Measurements from ENCODE around the gene SLC35F3. TPM values are rescaled to one million over a fixed set of nuclear protein-coding genes. Genes with fewer than 3 reads are reported as not detected.

The SLC35F3 gene
- total RNA-seq, 1 donor = not detected

DNA sequence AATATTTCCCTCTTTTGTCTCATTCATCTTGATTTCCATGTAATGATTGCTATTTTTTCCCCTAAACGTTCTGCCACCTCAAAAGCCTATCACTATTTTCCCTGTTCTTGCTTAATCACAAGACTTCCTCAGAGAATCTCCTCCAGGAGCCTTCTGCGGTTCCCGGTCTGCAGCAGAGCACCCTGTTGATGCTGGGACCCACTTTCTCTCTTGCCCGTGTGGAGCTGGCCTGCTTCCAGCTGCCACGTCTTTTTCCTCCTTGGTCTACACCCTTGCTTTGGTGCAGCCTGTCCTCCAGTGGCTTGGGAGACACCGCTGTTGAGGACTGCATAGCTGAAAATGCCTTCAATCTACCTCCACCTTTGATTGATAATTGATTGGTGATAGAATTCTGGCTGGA is 398.8 kb downstream of the SLC35F3 start:
- no peak for DNase-seq (ENCODE audit: insufficient read length, low spot score, missing footprints)
- H3K9me3 ChIP-seq (ENCODE audit: low read depth, low read length) = no peaks in the 10 kb centered on the region
- H3K4me1 ChIP-seq (ENCODE audit: insufficient read depth, low read length) = no peaks in the 10 kb centered on the region
- no peak overlapping the region for H3K4me3 ChIP-seq (ENCODE audit: insufficient read depth, low read length)
- no peak overlapping the region for H3K27ac ChIP-seq (ENCODE audit: low read depth, low read length)
- peaks cover 9% of the 10 kb centered on the region for H3K27me3 ChIP-seq (ENCODE audit: insufficient read depth, low read length)
- no peaks in the 10 kb centered on the region for H4K20me1 ChIP-seq (ENCODE audit: insufficient read depth, low read length)
- H3K36me3 ChIP-seq (ENCODE audit: insufficient read depth, low read length) = no peaks in the 10 kb centered on the region
- no peak for TF ChIP-seq CTCF (IDR thresholded peaks at IDR 0.05; ENCODE audit: extremely low read depth, low read depth, low read length)
- no peak overlapping the region for H2AFZ ChIP-seq (ENCODE audit: low read length)
- no peak overlapping the region for H3K4me2 ChIP-seq (ENCODE audit: insufficient read depth, low read length)
- no peaks in the 10 kb centered on the region for H3K79me2 ChIP-seq (ENCODE audit: insufficient read depth, low read length)

DNA sequence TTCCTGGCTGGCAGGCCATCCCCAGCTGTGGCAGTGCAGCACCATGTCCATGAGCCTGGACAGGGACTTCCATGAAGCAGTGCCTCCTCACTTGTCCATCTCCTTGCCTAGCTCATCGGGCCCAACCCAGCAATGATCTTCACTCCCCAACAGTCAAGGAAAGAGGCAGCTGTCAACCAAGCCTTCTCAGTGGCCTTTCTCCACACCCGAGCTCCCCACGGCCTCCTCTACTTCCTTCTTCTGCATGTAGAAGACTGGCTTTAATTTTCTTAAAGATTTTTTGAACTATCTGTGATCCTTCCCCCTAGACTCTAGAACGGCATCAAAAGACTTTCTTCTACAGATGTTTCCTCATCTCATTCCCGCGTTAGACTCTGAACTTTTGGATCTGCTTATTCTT is 403.2 kb downstream of the SLC35F3 start:
- Histone ChIP-seq H3K27ac (ENCODE audit: low read depth, low read length) (no peak overlapping the region), H3K4me3 (ENCODE audit: insufficient read depth, low read length) (no peak overlapping the region), H3K27me3 (ENCODE audit: insufficient read depth, low read length) (peaks cover 7% of the 10 kb centered on the region), H2AFZ (ENCODE audit: low read length) (no peak overlapping the region), H3K36me3 (ENCODE audit: insufficient read depth, low read length) (no peaks in the 10 kb centered on the region), H4K20me1 (ENCODE audit: insufficient read depth, low read length) (no peaks in the 10 kb centered on the region), H3K9me3 (ENCODE audit: low read depth, low read length) (no peaks in the 10 kb centered on the region), H3K4me2 (ENCODE audit: insufficient read depth, low read length) (no peak overlapping the region), H3K4me1 (ENCODE audit: insufficient read depth, low read length) (peaks cover 10% of the 10 kb centered on the region), H3K79me2 (ENCODE audit: insufficient read depth, low read length) (no peaks in the 10 kb centered on the region)
- TF ChIP-seq CTCF (IDR thresholded peaks at IDR 0.05; ENCODE audit: extremely low read depth, low read depth, low read length) = no peak
- no peak for DNase-seq (ENCODE audit: insufficient read length, low spot score, missing footprints)

- peaks cover 10% of the 10 kb centered on the region for H3K4me1 ChIP-seq (ENCODE audit: insufficient read depth, low read length)
- no peaks in the 10 kb centered on the region for H4K20me1 ChIP-seq (ENCODE audit: insufficient read depth, low read length)
- TF ChIP-seq CTCF (IDR thresholded peaks at IDR 0.05; ENCODE audit: extremely low read depth, low read depth, low read length) = no peak
- H2AFZ ChIP-seq (ENCODE audit: low read length) = peak overlapping the region; percentile 60
- peak overlapping the region; percentile 80 for H3K4me2 ChIP-seq (ENCODE audit: insufficient read depth, low read length)
- H3K9me3 ChIP-seq (ENCODE audit: low read depth, low read length) = no peaks in the 10 kb centered on the region
- H3K27ac ChIP-seq (ENCODE audit: low read depth, low read length) = no peak overlapping the region
- H3K27me3 ChIP-seq (ENCODE audit: insufficient read depth, low read length) = peaks cover 7% of the 10 kb centered on the region
- H3K4me3 ChIP-seq (ENCODE audit: insufficient read depth, low read length) = no peak overlapping the region
- no peaks in the 10 kb centered on the region for H3K36me3 ChIP-seq (ENCODE audit: insufficient read depth, low read length)
- DNase-seq (ENCODE audit: insufficient read length, low spot score, missing footprints) = no peak
- H3K79me2 ChIP-seq (ENCODE audit: insufficient read depth, low read length) = no peaks in the 10 kb centered on the region
Measured at GRCh38 chr1:234309243-234309597, 404.7 kb downstream of the SLC35F3 start.

DNA sequence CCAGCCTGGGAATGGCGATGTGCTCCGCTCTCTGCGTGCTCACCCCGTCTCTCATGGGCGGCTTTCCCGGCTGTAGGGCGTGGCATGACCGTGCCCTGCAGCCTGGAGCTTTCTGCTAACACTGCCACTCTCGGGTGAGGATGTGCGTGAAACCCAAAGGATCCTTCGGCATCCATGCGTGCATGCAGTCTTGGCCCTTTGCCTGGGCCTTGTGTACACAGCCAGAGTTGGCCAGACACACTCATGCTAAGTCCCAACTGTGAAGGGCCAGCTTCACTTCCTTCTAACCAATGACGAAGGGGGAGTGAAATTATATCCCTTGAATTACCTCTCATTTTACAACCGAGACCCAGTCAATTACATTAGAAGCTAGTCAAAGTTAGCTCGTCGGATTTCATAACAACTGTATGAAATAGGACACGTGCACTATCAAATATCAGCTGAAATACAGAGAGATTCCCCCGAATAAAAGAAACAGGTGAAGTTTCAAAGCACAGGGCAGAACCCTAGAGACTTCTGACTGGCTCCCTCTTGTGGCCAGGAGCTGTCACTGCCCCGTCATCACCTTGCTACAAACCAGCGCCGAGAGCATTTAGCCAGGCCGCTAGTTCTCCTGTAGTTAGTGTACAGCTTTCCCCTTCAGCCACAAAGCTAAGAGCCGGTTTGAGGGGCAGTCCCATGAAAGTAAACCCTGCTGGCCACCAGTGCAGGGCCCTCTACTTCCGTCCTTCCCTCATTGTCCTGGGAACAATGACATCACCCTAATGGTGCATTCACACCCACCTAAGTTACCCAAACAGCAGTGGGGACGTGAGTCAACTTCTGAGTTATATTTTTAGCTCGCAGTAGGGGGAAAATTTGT is 405.4 kb downstream of the SLC35F3 start:
- TF ChIP-seq CTCF (IDR thresholded peaks at IDR 0.05; ENCODE audit: extremely low read depth, low read depth, low read length) = peak; percentile 97
- peak; percentile 75 for DNase-seq (ENCODE audit: insufficient read length, low spot score, missing footprints)
- H3K4me3 ChIP-seq (ENCODE audit: insufficient read depth, low read length) = peak overlapping the region; percentile 59
- H3K36me3 ChIP-seq (ENCODE audit: insufficient read depth, low read length) = no peaks in the 10 kb centered on the region
- peak overlapping the region; percentile 80 for H3K4me2 ChIP-seq (ENCODE audit: insufficient read depth, low read length)
- H3K9me3 ChIP-seq (ENCODE audit: low read depth, low read length) = no peaks in the 10 kb centered on the region
- peak overlapping the region; percentile 84 for H2AFZ ChIP-seq (ENCODE audit: low read length)
- H3K27ac ChIP-seq (ENCODE audit: low read depth, low read length) = no peak overlapping the region
- H3K79me2 ChIP-seq (ENCODE audit: insufficient read depth, low read length) = no peaks in the 10 kb centered on the region
- peaks cover 7% of the 10 kb centered on the region for H3K27me3 ChIP-seq (ENCODE audit: insufficient read depth, low read length)
- peaks cover 12% of the 10 kb centered on the region for H3K4me1 ChIP-seq (ENCODE audit: insufficient read depth, low read length)
- no peaks in the 10 kb centered on the region for H4K20me1 ChIP-seq (ENCODE audit: insufficient read depth, low read length)
